Midbrain (tissue), 1 donor: ENCODE measurements around the gene OR2T10.
A peak's percentile ranks its signal among the peaks of the same experiment; 100 is the strongest.
"Not testable (repeated sequence)": the region's sequence is repeated elsewhere in the genome, so short reads cannot be mapped to it uniquely, and the experiment has no call there.

ENCODE experiments used
- DNase-seq: peaks from one replicate; lab custom pipeline; 2025; lab: John Stamatoyannopoulos, UW

OR2T10 gene

GRCh38 chr1:248597589-248597988 lies at the start of gene OR2T10:
Gene OR2T10, minus strand, starts transcription at chr1:248597700. Its CDS starts 3,932 bp downstream, at chr1:248593768.
- no peak for DNase-seq

- not testable (repeated sequence) for DNase-seq
Measured at GRCh38 chr1:248645178-248645577, 47.7 kb upstream of the OR2T10 start, which contains the start of gene OR2T35. Gene OR2T35, minus strand, starts transcription at chr1:248645278. Its CDS starts 6,020 bp downstream, at chr1:248639258.

GRCh38 chr1:248642971-248643651 lies 45.6 kb upstream of the OR2T10 start:
- DNase-seq: not testable (repeated sequence)

GRCh38 chr1:248641583-248641982 lies 44.1 kb upstream of the OR2T10 start:
- DNase-seq: not testable (repeated sequence)

GRCh38 chr1:248640906-248641305 lies 43.4 kb upstream of the OR2T10 start:
- DNase-seq: not testable (repeated sequence)

- not testable (repeated sequence) for DNase-seq
Measured at GRCh38 chr1:248639652-248640051, 42.2 kb upstream of the OR2T10 start.

GRCh38 chr1:248636612-248637011 lies 39.1 kb upstream of the OR2T10 start:
- not testable (repeated sequence) for DNase-seq

- not testable (repeated sequence) for DNase-seq
Measured at GRCh38 chr1:248634991-248635390, 37.5 kb upstream of the OR2T10 start, which contains the start of gene OR2T11. Gene OR2T11, minus strand, starts transcription at chr1:248635091. Its CDS starts 7,963 bp downstream, at chr1:248627128.

GRCh38 chr1:248631354-248632008 lies 34.0 kb upstream of the OR2T10 start:
- no peak for DNase-seq

GRCh38 chr1:248630551-248630950 lies 33.1 kb upstream of the OR2T10 start:
- no peak for DNase-seq

GRCh38 chr1:248627971-248628844 lies 30.7 kb upstream of the OR2T10 start:
- no peak for DNase-seq

- DNase-seq: no peak
Measured at GRCh38 chr1:248625971-248626370, 28.5 kb upstream of the OR2T10 start.

- DNase-seq: no peak
Measured at GRCh38 chr1:248625166-248625565, 27.7 kb upstream of the OR2T10 start.

GRCh38 chr1:248622570-248623001 lies 25.1 kb upstream of the OR2T10 start:
- DNase-seq: peak; percentile 1

GRCh38 chr1:248621770-248622169 lies 24.3 kb upstream of the OR2T10 start:
- DNase-seq: no peak

GRCh38 chr1:248618878-248619277 lies 21.4 kb upstream of the OR2T10 start:
- peak; percentile 62 for DNase-seq

GRCh38 chr1:248618119-248618518 lies 20.6 kb upstream of the OR2T10 start:
- no peak for DNase-seq

GRCh38 chr1:248613742-248614141 lies 16.2 kb upstream of the OR2T10 start:
- no peak for DNase-seq

- DNase-seq: no peak
Measured at GRCh38 chr1:248611883-248612414, 14.4 kb upstream of the OR2T10 start.

- no peak for DNase-seq
Measured at GRCh38 chr1:248610301-248610700, 12.8 kb upstream of the OR2T10 start.

GRCh38 chr1:248599396-248599795 lies 1.9 kb upstream of the OR2T10 start:
- no peak for DNase-seq

- DNase-seq: no peak
Measured at GRCh38 chr1:248596615-248597014, 885 bp downstream of the OR2T10 start.
